Activated naive CD8-positive, alpha-beta T cell treated with anti-CD3 and anti-CD28 coated beads, Interleukin-2, amount 50 U/mL, for 24 hours (primary cell): ENCODE data around the gene CC2D2A.

Source experiments
- ATAC-seq: fragments of 150-1000 bp; cut with Tn5 transposase; one replicate; pipeline ENCODE4 v1.10.0; 2021
- DNase-seq: peaks from one replicate; pipeline ENCODE4 v3.0.0; 2021
- H3K27ac Mint-ChIP-seq: one replicate; pipeline ENCODE4 v1.8.0; 2021; ENCODE audit warnings: mild to moderate bottlenecking, mixed read lengths
- H3K27me3 Mint-ChIP-seq: one replicate; pipeline ENCODE4 v1.8.0; 2021; ENCODE audit warnings: mixed read lengths
- H3K36me3 Mint-ChIP-seq: one replicate; pipeline ENCODE4 v1.8.0; 2021; ENCODE audit warnings: low read depth, mixed read lengths
- H3K4me1 Mint-ChIP-seq: one replicate; pipeline ENCODE4 v1.8.0; 2021; ENCODE audit warnings: mixed read lengths
- H3K4me3 Mint-ChIP-seq: one replicate; pipeline ENCODE4 v1.8.0; 2021; ENCODE audit warnings: mild to moderate bottlenecking, moderate library complexity, mixed read lengths
- H3K9me3 Mint-ChIP-seq: one replicate; pipeline ENCODE4 v1.8.0; 2021; ENCODE audit warnings: mixed read lengths

Gene CC2D2A

GRCh38 chr4:15469402-15470127 is at the start of gene CC2D2A:
Gene CC2D2A (plus strand): TSS chr4:15469882. CDS start chr4:15475933, 6,051 bp downstream.
- Mint-ChIP-seq H3K27ac (no peak within 1 kb of the TSS), H3K36me3 (no peaks in the 10 kb centered on the region), H3K4me3 (peak within 1 kb of the TSS; percentile 33), H3K4me1 (peaks cover 11% of the 10 kb centered on the region), H3K9me3 (no peaks in the 10 kb centered on the region), H3K27me3 (no peaks in the 10 kb centered on the region)
- no peak for DNase-seq
- no peak for ATAC-seq

GRCh38 chr4:15420642-15421041 is 49.0 kb upstream of the CC2D2A start:
- ATAC-seq, result no peak
- peaks cover 26% of the 10 kb centered on the region for H3K4me1 Mint-ChIP-seq

DNA sequence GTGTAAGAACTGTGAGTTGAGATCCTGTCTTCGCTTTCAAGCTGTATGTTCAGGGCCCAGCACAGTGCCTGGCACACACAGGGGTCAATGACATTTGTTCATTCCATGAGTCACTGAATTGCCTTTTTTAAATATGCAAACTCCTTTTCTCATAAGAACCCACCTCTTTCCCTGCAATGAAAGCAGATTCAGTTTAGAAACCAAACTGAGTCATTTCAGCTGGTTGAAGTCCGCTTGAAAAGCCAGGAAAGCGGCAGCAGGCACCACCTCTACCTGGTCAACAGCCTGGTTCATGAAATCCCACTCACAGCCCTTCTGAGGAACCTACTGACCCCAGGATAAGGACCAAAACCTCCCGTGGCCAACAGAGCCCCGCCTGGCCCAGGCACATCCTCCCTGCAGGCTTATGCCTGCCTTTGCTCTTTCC is 46.4 kb upstream of the CC2D2A start:
- Mint-ChIP-seq H3K4me3 (no peak overlapping the region), H3K27me3 (no peaks in the 10 kb centered on the region), H3K9me3 (no peaks in the 10 kb centered on the region), H3K27ac (no peak overlapping the region), H3K36me3 (peaks cover 2% of the 10 kb centered on the region), H3K4me1 (peaks cover 20% of the 10 kb centered on the region)
- ATAC-seq, result peak; percentile 75
- no peak for DNase-seq

More at GRCh38 chr4:15420642-15421041, 49.0 kb upstream of the CC2D2A start:
- no peak overlapping the region for H3K27ac Mint-ChIP-seq
- H3K36me3 Mint-ChIP-seq, result peaks cover 2% of the 10 kb centered on the region
- DNase-seq, result no peak
- no peaks in the 10 kb centered on the region for H3K27me3 Mint-ChIP-seq
- H3K9me3 Mint-ChIP-seq, result no peaks in the 10 kb centered on the region
- no peak overlapping the region for H3K4me3 Mint-ChIP-seq

- H3K27me3 Mint-ChIP-seq, result no peaks in the 10 kb centered on the region
- no peak overlapping the region for H3K4me3 Mint-ChIP-seq
- DNase-seq, result no peak
- peaks cover 2% of the 10 kb centered on the region for H3K36me3 Mint-ChIP-seq
- no peak overlapping the region for H3K27ac Mint-ChIP-seq
- peaks cover 20% of the 10 kb centered on the region for H3K4me1 Mint-ChIP-seq
- H3K9me3 Mint-ChIP-seq, result no peaks in the 10 kb centered on the region
- ATAC-seq, result peak; percentile 61
These were observed 44.2 kb upstream of the CC2D2A start for GRCh38 chr4:15425520-15425919.

- Mint-ChIP-seq H3K27me3 (no peaks in the 10 kb centered on the region), H3K9me3 (peaks cover 6% of the 10 kb centered on the region), H3K27ac (no peak overlapping the region), H3K36me3 (peaks cover 2% of the 10 kb centered on the region), H3K4me3 (no peak overlapping the region), H3K4me1 (peaks cover 20% of the 10 kb centered on the region)
- DNase-seq (no peak), ATAC-seq (no peak)
These were observed 42.5 kb upstream of the CC2D2A start for GRCh38 chr4:15427161-15427560.

DNA sequence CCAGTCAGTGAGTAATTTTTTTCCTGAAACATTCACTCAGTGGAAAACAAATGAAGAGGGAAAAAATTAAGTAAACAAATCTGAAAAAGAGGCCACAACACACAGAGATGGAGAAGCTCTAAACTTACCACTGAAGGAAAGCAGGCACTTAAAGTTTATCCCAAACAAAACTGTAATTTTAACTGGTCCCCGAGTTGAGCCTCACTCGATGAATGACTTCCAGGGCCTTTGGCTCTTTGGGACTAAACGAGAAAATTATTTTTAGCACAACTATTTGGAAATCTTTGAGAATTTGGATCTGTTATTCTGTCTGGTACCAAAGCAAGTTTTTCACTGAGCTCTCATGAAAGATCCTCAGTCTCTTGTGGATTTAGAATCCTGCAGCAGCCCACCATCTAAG is 42.0 kb upstream of the CC2D2A start, which contains the start of gene C1QTNF7:
Gene C1QTNF7 (plus strand): TSS at position 333 of the 400 bp plus-strand sequence. CDS start 7,711 bp downstream, outside the sequence.
- Mint-ChIP-seq H3K9me3 (peaks cover 6% of the 10 kb centered on the region), H3K4me3 (no peak within 1 kb of the TSS), H3K4me1 (peaks cover 20% of the 10 kb centered on the region), H3K27ac (no peak within 1 kb of the TSS), H3K36me3 (peaks cover 2% of the 10 kb centered on the region), H3K27me3 (no peaks in the 10 kb centered on the region)
- no peak for ATAC-seq
- DNase-seq, result no peak

DNA sequence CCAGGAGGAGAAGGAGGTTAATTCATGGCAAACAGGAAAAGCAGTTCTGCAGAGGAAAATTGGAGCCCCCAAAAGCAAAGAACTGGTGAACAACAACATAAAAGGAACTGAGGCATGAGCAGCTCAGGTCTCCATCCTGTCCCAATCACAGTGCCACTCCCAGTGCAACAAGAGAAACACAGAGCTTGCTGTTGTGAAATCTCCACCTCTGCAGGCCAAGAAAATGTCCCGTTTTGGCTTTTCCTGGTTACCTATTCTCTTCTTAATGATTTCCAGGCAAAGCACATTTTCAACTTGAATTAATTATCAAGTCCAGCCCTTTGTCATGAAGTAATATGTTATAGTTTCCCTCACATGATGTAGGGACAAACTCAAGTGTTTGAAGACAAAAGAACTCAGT is 41.1 kb upstream of the CC2D2A start:
- DNase-seq, result no peak
- H3K4me1 Mint-ChIP-seq, result peaks cover 13% of the 10 kb centered on the region
- peaks cover 1% of the 10 kb centered on the region for H3K36me3 Mint-ChIP-seq

GRCh38 chr4:15434091-15434490 is 35.6 kb upstream of the CC2D2A start:
- DNase-seq (no peak), ATAC-seq (no peak)
- H3K9me3 Mint-ChIP-seq, result peaks cover 6% of the 10 kb centered on the region

More for the DNA sequence above, 41.1 kb upstream of the CC2D2A start:
- Mint-ChIP-seq H3K9me3 (peaks cover 6% of the 10 kb centered on the region), H3K4me3 (no peak overlapping the region), H3K27me3 (no peaks in the 10 kb centered on the region), H3K27ac (no peak overlapping the region)
- ATAC-seq, result no peak

DNA sequence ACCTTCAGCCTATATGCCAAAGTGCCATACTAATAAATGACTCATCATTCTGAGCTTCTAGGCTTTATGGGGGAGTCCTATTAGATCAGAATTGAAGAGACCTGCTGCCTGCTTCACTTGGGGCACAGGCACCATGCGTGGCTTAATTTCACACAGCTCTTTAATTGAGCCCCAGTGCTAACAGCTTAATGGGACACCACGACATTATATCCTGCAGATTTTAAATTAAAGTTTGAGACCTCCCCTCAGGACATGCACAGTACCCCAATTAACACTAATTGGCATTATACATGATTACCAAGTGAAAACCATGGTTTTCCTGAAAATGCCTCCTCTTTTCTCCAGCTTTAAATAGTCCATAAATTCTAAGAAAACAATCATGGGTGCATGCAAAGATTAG is 35.0 kb upstream of the CC2D2A start:
- H3K27me3 Mint-ChIP-seq, result no peaks in the 10 kb centered on the region
- no peaks in the 10 kb centered on the region for H3K36me3 Mint-ChIP-seq
- H3K9me3 Mint-ChIP-seq, result peaks cover 6% of the 10 kb centered on the region
- DNase-seq (no peak), ATAC-seq (no peak)
- no peak overlapping the region for H3K4me3 Mint-ChIP-seq
- no peak overlapping the region for H3K27ac Mint-ChIP-seq
- H3K4me1 Mint-ChIP-seq, result peaks cover 1% of the 10 kb centered on the region

More at GRCh38 chr4:15434091-15434490, 35.6 kb upstream of the CC2D2A start:
- no peaks in the 10 kb centered on the region for H3K36me3 Mint-ChIP-seq
- no peak overlapping the region for H3K27ac Mint-ChIP-seq
- peaks cover 1% of the 10 kb centered on the region for H3K4me1 Mint-ChIP-seq
- no peaks in the 10 kb centered on the region for H3K27me3 Mint-ChIP-seq
- H3K4me3 Mint-ChIP-seq, result no peak overlapping the region

DNA sequence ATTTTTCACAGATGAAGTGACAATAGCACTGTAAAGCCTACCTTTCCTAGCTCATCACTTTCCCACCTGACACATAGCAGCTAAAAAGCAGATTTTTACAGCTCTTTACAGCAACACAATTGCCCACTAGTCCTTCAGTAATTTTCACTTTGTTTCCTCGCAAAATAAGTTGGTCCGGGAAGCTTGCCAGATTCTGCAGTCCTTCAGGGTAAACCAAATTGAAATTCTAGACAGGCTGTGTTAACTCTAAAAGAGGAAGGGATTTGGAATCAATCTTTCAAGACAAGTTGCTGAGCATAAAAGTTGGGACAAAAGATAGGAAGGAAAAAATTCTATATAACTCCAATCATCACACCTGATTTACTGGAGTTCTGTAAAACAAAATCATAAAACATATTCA is 33.2 kb upstream of the CC2D2A start:
- H3K4me3 Mint-ChIP-seq, result no peak overlapping the region
- H3K27ac Mint-ChIP-seq, result no peak overlapping the region
- DNase-seq, result no peak
- H3K27me3 Mint-ChIP-seq, result no peaks in the 10 kb centered on the region
- ATAC-seq, result no peak
- peaks cover 1% of the 10 kb centered on the region for H3K4me1 Mint-ChIP-seq
- peaks cover 6% of the 10 kb centered on the region for H3K9me3 Mint-ChIP-seq
- no peaks in the 10 kb centered on the region for H3K36me3 Mint-ChIP-seq

GRCh38 chr4:15438939-15439524 is 30.6 kb upstream of the CC2D2A start:
- Mint-ChIP-seq H3K27me3 (no peaks in the 10 kb centered on the region), H3K4me1 (peaks cover 1% of the 10 kb centered on the region), H3K36me3 (no peaks in the 10 kb centered on the region), H3K9me3 (no peaks in the 10 kb centered on the region), H3K4me3 (no peak overlapping the region), H3K27ac (no peak overlapping the region)
- no peak for ATAC-seq
- no peak for DNase-seq

- peaks cover 1% of the 10 kb centered on the region for H3K4me1 Mint-ChIP-seq
- H3K4me3 Mint-ChIP-seq, result no peak overlapping the region
- H3K27me3 Mint-ChIP-seq, result no peaks in the 10 kb centered on the region
- ATAC-seq (no peak), DNase-seq (no peak)
- H3K9me3 Mint-ChIP-seq, result peaks cover 10% of the 10 kb centered on the region
- no peak overlapping the region for H3K27ac Mint-ChIP-seq
- no peaks in the 10 kb centered on the region for H3K36me3 Mint-ChIP-seq
These were observed 26.1 kb upstream of the CC2D2A start for GRCh38 chr4:15443371-15444160.

DNA sequence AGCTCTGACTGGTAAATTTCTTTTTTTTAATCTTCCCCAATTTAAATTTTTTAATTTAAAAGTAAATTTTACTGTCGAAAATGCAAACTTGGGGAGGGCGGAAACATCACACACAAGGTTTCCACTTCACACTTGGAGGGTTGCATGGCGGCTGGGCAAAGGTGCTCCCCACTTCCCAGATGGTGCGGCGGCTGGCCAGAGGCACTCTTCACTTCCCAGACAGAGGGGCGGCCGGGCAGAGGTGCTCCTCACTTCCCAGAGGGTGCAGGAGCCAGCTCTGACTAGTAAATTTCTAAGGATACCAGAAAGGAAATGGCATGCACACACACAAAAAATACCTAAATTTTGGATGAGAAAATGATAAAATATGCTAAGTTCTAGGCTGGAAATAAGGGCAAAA is 25.4 kb upstream of the CC2D2A start:
- DNase-seq (no peak), ATAC-seq (no peak)
- Mint-ChIP-seq H3K9me3 (peaks cover 10% of the 10 kb centered on the region), H3K4me3 (no peak overlapping the region), H3K27ac (no peak overlapping the region), H3K4me1 (no peaks in the 10 kb centered on the region), H3K27me3 (no peaks in the 10 kb centered on the region), H3K36me3 (no peaks in the 10 kb centered on the region)

- ATAC-seq (no peak), DNase-seq (no peak)
- Mint-ChIP-seq H3K4me1 (no peaks in the 10 kb centered on the region), H3K27ac (no peak overlapping the region), H3K27me3 (no peaks in the 10 kb centered on the region), H3K36me3 (no peaks in the 10 kb centered on the region), H3K9me3 (peaks cover 10% of the 10 kb centered on the region), H3K4me3 (no peak overlapping the region)
These were observed 24.7 kb upstream of the CC2D2A start for GRCh38 chr4:15444879-15445547.
